ENCODE results near the gene COLEC12. TPM values are rescaled to one million over a fixed set of nuclear protein-coding genes. Genes with fewer than 3 reads are reported as not detected.
A peak's percentile ranks its signal among the peaks of the same experiment; 100 is the strongest.

COLEC12 gene
- total RNA-seq, 1 donor from 2014 or later = 9.9 TPM

DNA sequence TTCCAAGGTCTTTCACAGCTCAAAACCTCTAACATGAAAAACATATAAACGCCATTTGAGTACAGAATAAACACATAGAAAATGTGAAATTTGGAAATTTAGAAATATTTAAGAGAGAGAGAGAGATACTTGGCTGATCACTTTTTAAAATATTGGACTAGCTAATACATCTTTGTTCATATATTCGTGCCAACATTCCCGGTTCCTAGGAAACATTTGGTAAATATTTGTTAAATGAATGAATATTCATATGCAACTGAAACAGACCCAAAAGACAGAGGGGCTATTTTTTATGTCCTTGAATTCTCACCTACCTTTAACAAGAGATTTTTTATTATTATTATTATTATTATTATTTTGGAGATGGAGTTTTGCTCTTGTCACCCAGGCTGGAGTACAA is 8.3 kb upstream of the COLEC12 start:
- ATAC-seq (no peak), DNase-seq (ENCODE audit: missing footprints) (no peak)
- intact Hi-C loops (cut with DNase I) = no loop called here

- intact Hi-C loops (cut with DNase I) = no loop called here
- no peak for ATAC-seq
- DNase-seq (ENCODE audit: missing footprints) = no peak
Measured at GRCh38 chr18:507636-508035, 7.1 kb upstream of the COLEC12 start.

- intact Hi-C loops (cut with DNase I) = no loop called here
- ATAC-seq = no peak
Measured at GRCh38 chr18:506801-507200, 6.3 kb upstream of the COLEC12 start.

DNA sequence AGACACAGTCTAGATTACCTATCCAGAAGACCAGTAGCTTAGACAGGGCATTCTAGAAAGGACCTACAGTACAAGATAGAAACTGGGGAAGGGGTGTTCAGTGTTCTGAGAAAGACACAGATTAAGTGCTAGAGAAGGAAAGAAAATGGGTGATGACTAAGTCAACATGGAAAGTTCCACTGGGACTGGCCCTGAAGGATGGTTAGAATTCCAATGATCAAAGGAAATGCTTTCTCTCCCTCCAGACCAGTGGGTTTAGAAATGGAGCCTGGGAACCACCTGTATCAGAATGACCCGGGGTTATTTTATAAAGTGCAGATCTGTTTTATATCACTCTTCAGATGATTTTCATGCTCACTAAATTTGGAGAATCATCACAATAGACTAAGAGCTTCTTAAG is 5.8 kb upstream of the COLEC12 start:
- DNase-seq (ENCODE audit: missing footprints) = no peak
- ATAC-seq = no peak
- intact Hi-C loops (cut with DNase I) = no loop called here

More at GRCh38 chr18:506801-507200, 6.3 kb upstream of the COLEC12 start:
- no peak for DNase-seq (ENCODE audit: missing footprints)

DNA sequence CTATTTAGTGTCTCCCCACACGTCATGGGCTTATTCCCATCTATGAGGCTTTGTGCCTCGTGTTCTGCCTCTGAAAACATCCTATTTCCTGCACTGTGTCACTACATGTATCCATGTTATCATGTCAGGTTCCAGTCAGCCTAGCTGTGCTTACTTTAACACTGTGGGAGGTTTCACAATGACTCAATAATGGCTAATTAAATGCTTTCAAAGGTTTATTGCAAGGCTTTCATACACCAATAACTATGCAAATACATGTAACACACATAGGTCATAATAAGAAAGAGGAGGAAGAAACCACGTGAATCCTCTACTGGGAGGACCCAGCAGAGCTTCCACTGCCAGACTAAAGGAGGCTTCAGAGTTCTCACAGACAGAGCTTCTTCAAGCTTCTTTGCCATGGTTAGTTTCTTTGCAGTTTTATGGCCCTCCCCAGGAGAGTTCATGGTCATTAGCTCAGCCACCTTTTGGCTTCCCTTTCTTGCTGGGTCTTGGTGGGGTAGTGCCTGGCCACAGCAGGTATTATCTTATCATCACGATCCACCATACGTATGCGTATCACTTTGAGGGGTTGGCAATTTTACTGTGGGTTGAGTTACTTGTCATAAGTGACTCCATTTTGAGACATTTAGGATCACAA is 5.1 kb upstream of the COLEC12 start:
- no peak for ATAC-seq
- intact Hi-C loops (cut with DNase I) = no loop called here
- DNase-seq (ENCODE audit: missing footprints) = no peak

DNA sequence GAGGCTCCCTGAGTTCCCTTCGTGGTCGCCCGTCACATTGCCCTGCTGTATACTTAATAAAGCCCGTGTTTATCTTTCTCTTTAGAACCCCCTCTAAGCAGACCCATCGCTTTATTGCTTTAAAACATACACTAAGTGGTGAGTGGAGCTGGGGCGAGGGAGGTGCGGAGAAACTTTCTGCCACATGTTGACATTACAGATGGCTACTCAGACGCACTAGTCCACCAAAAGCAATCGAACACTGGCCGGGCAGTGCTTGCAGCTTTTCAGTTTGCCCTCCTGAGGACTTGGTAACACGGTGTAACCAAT is 859 bp upstream of the COLEC12 start:
- intact Hi-C loops (cut with DNase I) = loop anchor here (5.0 kb wide), 1 partner anchor 111 kb away; no protein-coding TSS in a partner anchor
- ATAC-seq (no peak), DNase-seq (ENCODE audit: missing footprints) (no peak)

- DNase-seq (ENCODE audit: missing footprints) (no peak), ATAC-seq (peak; percentile 45)
- intact Hi-C loops (cut with DNase I) = loop anchor here (5.0 kb wide), 1 partner anchor 112 kb away; no protein-coding TSS in a partner anchor
Measured at GRCh38 chr18:499776-500631, 497 bp downstream of the COLEC12 start.

DNA sequence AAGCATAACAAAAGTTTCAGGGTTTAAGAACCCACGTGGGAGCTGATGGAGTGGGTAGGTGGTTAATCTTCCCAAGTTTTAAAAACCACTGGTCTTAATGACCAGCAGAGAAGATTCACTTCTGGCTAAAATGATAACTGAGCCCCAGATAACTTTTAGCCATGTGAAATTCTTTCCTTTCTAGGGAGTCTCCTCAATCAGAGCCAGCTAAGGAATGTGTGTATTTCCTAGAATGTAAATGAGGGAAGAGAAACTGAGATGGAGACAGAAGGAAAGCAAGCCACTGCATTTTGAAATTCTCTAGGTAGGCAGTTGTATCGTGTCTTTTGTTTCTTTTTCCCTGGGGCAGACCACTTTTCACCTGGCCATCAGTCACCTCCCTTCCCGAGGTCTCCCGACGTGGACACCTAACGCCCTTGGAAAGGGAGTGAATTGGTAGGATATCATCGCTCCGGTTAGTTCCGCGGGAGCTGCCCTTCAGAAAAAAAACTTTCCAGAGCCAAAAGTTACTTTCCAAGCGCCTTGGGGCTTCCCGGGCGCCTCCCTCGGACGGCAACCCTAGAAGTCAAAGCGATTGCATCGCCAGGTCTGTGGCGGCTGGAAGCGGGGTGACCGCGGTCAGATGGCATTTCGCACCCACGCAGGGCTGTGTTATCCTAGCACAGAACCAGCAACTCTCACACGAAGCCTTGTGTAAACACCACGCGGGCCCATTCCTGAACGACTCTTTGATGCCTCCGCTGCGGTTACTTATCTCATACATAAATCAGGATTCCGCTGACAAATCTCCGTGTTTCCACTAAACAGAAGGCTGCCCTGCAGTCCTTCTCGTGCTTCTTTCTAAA is 1.3 kb downstream of the COLEC12 start:
- intact Hi-C loops (cut with DNase I) = no loop called here

GRCh38 chr18:497688-498087 is 2.8 kb downstream of the COLEC12 start:
- ATAC-seq (no peak), DNase-seq (ENCODE audit: missing footprints) (no peak)
- intact Hi-C loops (cut with DNase I) = no loop called here

More for the DNA sequence above, 1.3 kb downstream of the COLEC12 start:
- DNase-seq (ENCODE audit: missing footprints) (no peak), ATAC-seq (no peak)

DNA sequence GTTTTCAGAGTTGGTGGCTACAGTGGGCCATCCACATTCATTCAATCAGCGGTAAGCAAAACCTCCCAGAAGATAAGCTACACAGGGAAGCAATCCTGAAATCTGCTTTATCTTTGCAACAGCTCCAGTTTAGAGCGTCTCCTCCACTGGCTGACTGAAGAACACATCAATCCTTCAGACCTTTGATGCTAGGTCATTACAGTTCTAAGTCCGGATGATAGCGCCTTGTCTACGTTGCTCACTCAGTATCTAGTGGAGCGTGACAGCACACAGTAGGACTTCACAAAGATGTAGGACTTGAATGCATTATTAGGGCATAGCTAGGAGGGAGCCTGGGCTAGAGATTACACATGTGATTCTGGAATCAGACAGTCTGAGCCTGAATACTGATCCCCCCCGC is 5.0 kb downstream of the COLEC12 start:
- intact Hi-C loops (cut with DNase I) = no loop called here
- ATAC-seq = no peak
- DNase-seq (ENCODE audit: missing footprints) = no peak

DNA sequence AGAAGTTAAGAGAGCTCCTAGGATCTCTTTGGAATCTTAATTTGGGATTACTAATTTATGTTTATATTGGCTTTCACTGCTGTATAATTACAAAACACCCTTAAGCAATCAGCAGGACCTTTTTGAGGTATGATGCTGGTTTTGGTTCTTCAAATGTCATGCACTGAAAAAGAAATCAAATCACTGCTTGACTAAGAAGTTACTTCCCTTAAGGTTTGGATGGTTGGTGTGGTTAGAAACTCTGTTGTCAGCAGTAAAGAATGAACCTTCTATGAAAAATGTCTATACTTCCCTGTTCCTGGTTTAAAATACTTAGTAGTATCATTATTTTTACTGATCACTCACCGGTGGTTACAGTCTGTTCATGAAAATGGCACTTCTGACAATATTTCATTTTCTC is 5.5 kb downstream of the COLEC12 start:
- intact Hi-C loops (cut with DNase I) = no loop called here
- ATAC-seq = no peak
- no peak for DNase-seq (ENCODE audit: missing footprints)

- intact Hi-C loops (cut with DNase I) = no loop called here
- ATAC-seq = no peak
Measured at GRCh38 chr18:493986-494983, 6.2 kb downstream of the COLEC12 start.

GRCh38 chr18:492451-492850 is 8.1 kb downstream of the COLEC12 start:
- DNase-seq (ENCODE audit: missing footprints) (no peak), ATAC-seq (no peak)
- intact Hi-C loops (cut with DNase I) = no loop called here

More at GRCh38 chr18:493986-494983, 6.2 kb downstream of the COLEC12 start:
- no peak for DNase-seq (ENCODE audit: missing footprints)

DNA sequence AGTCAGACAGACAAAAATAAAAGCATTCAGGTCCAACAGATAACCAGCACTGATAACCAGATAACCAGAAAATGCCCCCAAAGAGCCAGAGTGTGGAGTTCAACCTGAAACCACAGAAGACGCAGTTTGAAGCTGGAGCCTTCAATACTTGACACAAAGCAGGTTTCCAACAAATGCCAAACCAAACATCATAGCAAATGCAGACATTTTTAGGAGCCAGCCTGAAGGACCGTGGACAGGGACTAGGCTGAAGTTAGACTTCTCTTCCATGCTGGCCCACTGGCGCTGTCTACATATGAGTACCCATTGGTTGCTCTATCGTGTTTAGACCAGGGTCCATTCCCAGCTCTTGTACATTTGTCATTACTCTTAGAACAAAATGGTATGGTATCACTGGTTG is 9.9 kb downstream of the COLEC12 start:
- intact Hi-C loops (cut with DNase I) = no loop called here
- DNase-seq (ENCODE audit: missing footprints) = no peak

GRCh38 chr18:490024-490366 is 10.5 kb downstream of the COLEC12 start:
- ATAC-seq = no peak
- intact Hi-C loops (cut with DNase I) = no loop called here
- DNase-seq (ENCODE audit: missing footprints) = no peak

More for the DNA sequence above, 9.9 kb downstream of the COLEC12 start:
- no peak for ATAC-seq

DNA sequence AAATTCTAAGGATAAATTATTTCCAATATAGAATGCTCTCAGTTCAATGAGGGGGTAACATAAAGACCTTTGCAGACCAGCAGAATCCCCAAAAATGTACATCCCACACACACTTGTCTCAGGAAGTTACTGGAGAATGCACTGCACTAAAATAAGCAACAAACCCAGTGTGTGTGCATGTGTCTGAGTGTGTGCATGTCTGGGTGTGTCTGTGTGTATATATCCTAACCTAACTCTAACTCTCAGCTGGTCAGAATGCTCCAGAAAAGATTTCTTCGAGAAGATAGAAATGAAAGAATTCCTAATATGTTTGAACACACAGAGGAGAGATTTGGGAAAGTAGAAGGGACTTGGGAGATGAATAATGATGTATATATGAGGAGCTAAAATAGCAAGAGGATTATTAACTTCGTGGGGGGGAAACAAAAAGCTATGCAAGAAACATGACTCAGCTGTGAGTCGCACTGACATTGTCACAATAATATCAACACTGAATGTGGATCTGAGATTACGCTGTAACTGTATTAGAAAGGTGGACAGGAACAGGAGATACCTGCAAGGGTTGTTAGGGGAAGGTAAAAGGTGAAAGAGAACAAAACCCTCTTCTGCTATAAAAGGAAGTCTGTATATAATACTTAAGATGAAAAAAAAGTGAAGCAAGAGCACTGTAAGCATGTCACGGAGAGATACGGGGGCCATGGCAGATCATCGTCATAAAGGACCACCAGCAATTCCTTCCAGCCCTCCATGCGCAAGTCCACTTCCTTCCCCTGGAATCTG is 11.1 kb downstream of the COLEC12 start:
- no peak for ATAC-seq
- intact Hi-C loops (cut with DNase I) = no loop called here

GRCh38 chr18:486929-487740 is 13.4 kb downstream of the COLEC12 start:
- DNase-seq (ENCODE audit: missing footprints) (no peak), ATAC-seq (no peak)
- intact Hi-C loops (cut with DNase I) = no loop called here

More for the DNA sequence above, 11.1 kb downstream of the COLEC12 start:
- no peak for DNase-seq (ENCODE audit: missing footprints)
